GM23338 (cell line): Measurements from ENCODE around the gene ZNF687. TPM values are rescaled to one million over a fixed set of nuclear protein-coding genes. Genes with fewer than 3 reads are reported as not detected.

Source experiments
- ATAC-seq: fragments of 200-7000 bp; cut with Tn5 transposase; 3 replicates; pipeline ENCODE4 v1.9.1; 2020
- DNase-seq: peaks from one replicate; pipeline ENCODE4 v3.0.0-alpha.2; 2015; ENCODE audit warnings: low spot score
- H2AFZ ChIP-seq: fragments of 200-600 bp; sonication (generic); 2 replicates; pipeline ENCODE4 v1.8.0; 2016; ENCODE audit warnings: antibody characterized with exemption, mild to moderate bottlenecking, moderate library complexity
- H3F3A ChIP-seq: fragments of 200-600 bp; sonication (generic); replicated peaks from 2 replicates; pipeline ENCODE4 v1.8.0; 2017; ENCODE audit warnings: antibody characterized with exemption, mixed run types, low read depth
- H3K27ac ChIP-seq: fragments of 200-600 bp; sonication (generic); 2 replicates; pipeline ENCODE4 v1.6.1; 2016; ENCODE audit warnings: low read depth
- H3K27me3 ChIP-seq: fragments of 200-600 bp; sonication (generic); 2 replicates; pipeline ENCODE4 v1.8.0; 2016; ENCODE audit warnings: mild to moderate bottlenecking, mixed run types, moderate library complexity; ENCODE audit not compliant: insufficient read depth
- H3K36me3 ChIP-seq: fragments of 200-600 bp; sonication (generic); 2 replicates; pipeline ENCODE4 v1.8.0; 2016; ENCODE audit warnings: mild to moderate bottlenecking; ENCODE audit not compliant: insufficient read depth
- H3K4me1 ChIP-seq: fragments of 200-600 bp; sonication (generic); 2 replicates; pipeline ENCODE4 v1.8.0; 2016; ENCODE audit warnings: mild to moderate bottlenecking, moderate library complexity; ENCODE audit not compliant: insufficient read depth
- H3K4me2 ChIP-seq: fragments of 200-600 bp; sonication (generic); 2 replicates; pipeline ENCODE4 v1.7.1; 2017; ENCODE audit warnings: mixed run types
- H3K4me3 ChIP-seq: fragments of 200-600 bp; sonication (generic); 2 replicates; pipeline ENCODE4 v1.6.1; 2016; ENCODE audit warnings: mixed run types
- H3K79me2 ChIP-seq: fragments of 200-600 bp; sonication (generic); replicated peaks from 2 replicates; pipeline ENCODE4 v1.8.0; 2017; ENCODE audit warnings: mild to moderate bottlenecking; ENCODE audit not compliant: insufficient read depth
- H3K9me2 ChIP-seq: fragments of 200-600 bp; sonication (generic); 2 replicates; pipeline ENCODE4 v1.8.0; 2017; ENCODE audit not compliant: insufficient read depth
- H4K20me1 ChIP-seq: fragments of 200-600 bp; sonication (generic); replicated peaks from 2 replicates; pipeline ENCODE4 v1.8.0; 2017; ENCODE audit warnings: mild to moderate bottlenecking; ENCODE audit not compliant: insufficient read depth
- H3K27ac Mint-ChIP-seq: 2 replicates; pipeline ENCODE4 v1.8.0; 2020; ENCODE audit warnings: inconsistent platforms, mild to moderate bottlenecking, moderate library complexity, mixed read lengths
- H3K27me3 Mint-ChIP-seq: 3 replicates; pipeline ENCODE4 v1.8.0; 2022; ENCODE audit warnings: low read depth, mild to moderate bottlenecking, moderate library complexity, mixed read lengths, inconsistent platforms; ENCODE audit not compliant: insufficient read depth, poor library complexity
- H3K36me3 Mint-ChIP-seq: 3 replicates; pipeline ENCODE4 v1.8.0; 2021; ENCODE audit warnings: low read depth, mild to moderate bottlenecking, inconsistent platforms, moderate library complexity, mixed read lengths
- H3K4me1 Mint-ChIP-seq: 3 replicates; pipeline ENCODE4 v1.8.0; 2020; ENCODE audit warnings: mild to moderate bottlenecking, inconsistent platforms, mixed read lengths
- H3K4me3 Mint-ChIP-seq: 3 replicates; pipeline ENCODE4 v1.8.0; 2021; ENCODE audit warnings: moderate library complexity, mild to moderate bottlenecking, inconsistent platforms, mixed read lengths
- H3K9me3 Mint-ChIP-seq: 3 replicates; pipeline ENCODE4 v1.8.0; 2020; ENCODE audit warnings: moderate library complexity, mild to moderate bottlenecking, inconsistent platforms, mixed read lengths
- POLR2AphosphoS5 ChIP-seq: IDR thresholded peaks from 2 replicates; pipeline ENCODE4 v1.6.1; 2016; ENCODE audit warnings: antibody characterized with exemption, low read depth
- ZNF462 ChIP-seq: fragments of 250-450 bp; sonication (Bioruptor Pico); IDR thresholded peaks from 2 replicates; pipeline ENCODE4 v1.5.0; 2020; ENCODE audit warnings: mild to moderate bottlenecking, moderate library complexity
- polyA plus RNA-seq: library from polyadenylated mRNA; unstranded; fragments of >200 nt; fragmentation: Nextera tagmentation; extraction: Ambion mirVana; gene quantifications from 2 replicates; pipeline ENCODE4 v1.2.1, GENCODE V29; 2016
- total RNA-seq: library from RNA; depleted of rRNA; stranded (reverse); fragments of >200 nt; shearing (Covaris generic); gene quantifications from 2 replicates; pipeline ENCODE4 v1.2.3, GENCODE V29; 2014
- TF ChIP-seq, protein P1 (sequence below): IDR thresholded peaks from one replicate; pipeline ENCODE4 v1.6.1; 2018; ENCODE audit warnings: antibody characterized with exemption; ENCODE audit not compliant: unreplicated experiment

ZNF687 gene
- total and polyA plus RNA-seq, 2 experiments from 2014 or later = 7.7 to 63.9 TPM

GRCh38 chr1:151289080-151289935 lies 7.2 kb downstream of the ZNF687 start:
- ATAC-seq = no peak
- H3K9me2 ChIP-seq = peaks cover 10% of the 10 kb centered on the region; the same call in 1 of the 2 replicates
- H3K4me3 ChIP-seq = no peak overlapping the region
- no peak for DNase-seq
- peaks cover 17% of the 10 kb centered on the region for H3K4me1 ChIP-seq
- Mint-ChIP-seq H3K36me3 (peaks cover 85% of the 10 kb centered on the region), H3K9me3 (no peaks in the 10 kb centered on the region; the same call in 2 of the 3 replicates), H3K27ac (no peak overlapping the region), H3K4me3 (no peak overlapping the region; the same call in 2 of the 3 replicates), H3K4me1 (peaks cover 31% of the 10 kb centered on the region), H3K27me3 (peaks cover 18% of the 10 kb centered on the region)
- H3K79me2 ChIP-seq = peaks cover 19% of the 10 kb centered on the region
- no peak overlapping the region for H3K27ac ChIP-seq
- H3K27me3 ChIP-seq = no peaks in the 10 kb centered on the region
- H4K20me1 ChIP-seq = peaks cover 14% of the 10 kb centered on the region; the same call in 1 of the 2 replicates
- no peak overlapping the region for H2AFZ ChIP-seq
- peaks cover 13% of the 10 kb centered on the region; the same call in 1 of the 2 replicates for H3K36me3 ChIP-seq
- peaks cover 9% of the 10 kb centered on the region; the same call in 1 of the 2 replicates for H3F3A ChIP-seq
- TF ChIP-seq POLR2AphosphoS5 (0 out of 2 replicates have a peak, but pooled peaks have one; percentile 12), ZNF462 (CRISPR knock-in tag) (no peak)
- TF ChIP-seq, protein P1, sequence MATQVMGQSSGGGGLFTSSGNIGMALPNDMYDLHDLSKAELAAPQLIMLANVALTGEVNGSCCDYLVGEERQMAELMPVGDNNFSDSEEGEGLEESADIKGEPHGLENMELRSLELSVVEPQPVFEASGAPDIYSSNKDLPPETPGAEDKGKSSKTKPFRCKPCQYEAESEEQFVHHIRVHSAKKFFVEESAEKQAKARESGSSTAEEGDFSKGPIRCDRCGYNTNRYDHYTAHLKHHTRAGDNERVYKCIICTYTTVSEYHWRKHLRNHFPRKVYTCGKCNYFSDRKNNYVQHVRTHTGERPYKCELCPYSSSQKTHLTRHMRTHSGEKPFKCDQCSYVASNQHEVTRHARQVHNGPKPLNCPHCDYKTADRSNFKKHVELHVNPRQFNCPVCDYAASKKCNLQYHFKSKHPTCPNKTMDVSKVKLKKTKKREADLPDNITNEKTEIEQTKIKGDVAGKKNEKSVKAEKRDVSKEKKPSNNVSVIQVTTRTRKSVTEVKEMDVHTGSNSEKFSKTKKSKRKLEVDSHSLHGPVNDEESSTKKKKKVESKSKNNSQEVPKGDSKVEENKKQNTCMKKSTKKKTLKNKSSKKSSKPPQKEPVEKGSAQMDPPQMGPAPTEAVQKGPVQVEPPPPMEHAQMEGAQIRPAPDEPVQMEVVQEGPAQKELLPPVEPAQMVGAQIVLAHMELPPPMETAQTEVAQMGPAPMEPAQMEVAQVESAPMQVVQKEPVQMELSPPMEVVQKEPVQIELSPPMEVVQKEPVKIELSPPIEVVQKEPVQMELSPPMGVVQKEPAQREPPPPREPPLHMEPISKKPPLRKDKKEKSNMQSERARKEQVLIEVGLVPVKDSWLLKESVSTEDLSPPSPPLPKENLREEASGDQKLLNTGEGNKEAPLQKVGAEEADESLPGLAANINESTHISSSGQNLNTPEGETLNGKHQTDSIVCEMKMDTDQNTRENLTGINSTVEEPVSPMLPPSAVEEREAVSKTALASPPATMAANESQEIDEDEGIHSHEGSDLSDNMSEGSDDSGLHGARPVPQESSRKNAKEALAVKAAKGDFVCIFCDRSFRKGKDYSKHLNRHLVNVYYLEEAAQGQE = no peak
- no peak overlapping the region for H3K4me2 ChIP-seq
